Measurements from ENCODE around the gene PRDX2.
A peak's percentile ranks its signal among the peaks of the same experiment; 100 is the strongest.

PRDX2 gene

GRCh38 chr19:12778905-12779161 is 22.8 kb downstream of the PRDX2 start:
- no peak for DNase-seq

GRCh38 chr19:12778017-12778904 is 23.3 kb downstream of the PRDX2 start:
- peak; percentile 43 for DNase-seq

GRCh38 chr19:12777217-12778016 is 24.2 kb downstream of the PRDX2 start:
- DNase-seq, result peak; percentile 83

- no peak for DNase-seq
These were observed 26.7 kb downstream of the PRDX2 start, which contains the start of gene HOOK2 for GRCh38 chr19:12774588-12775555. Gene HOOK2 (minus strand): TSS chr19:12775552. CDS start chr19:12775449, 103 bp downstream.

GRCh38 chr19:12773571-12773970 is 28.0 kb downstream of the PRDX2 start:
- no peak for DNase-seq

- no peak for DNase-seq
These were observed 29.3 kb downstream of the PRDX2 start for GRCh38 chr19:12772323-12772722.

- no peak for DNase-seq
These were observed 30.7 kb downstream of the PRDX2 start for GRCh38 chr19:12770922-12771321.

GRCh38 chr19:12769689-12770088 is 31.9 kb downstream of the PRDX2 start:
- DNase-seq, result peak; percentile 68

GRCh38 chr19:12767666-12768065 is 33.9 kb downstream of the PRDX2 start:
- DNase-seq, result no peak

GRCh38 chr19:12767150-12767549 is 34.5 kb downstream of the PRDX2 start:
- DNase-seq, result no peak

- DNase-seq, result no peak
These were observed 35.5 kb downstream of the PRDX2 start for GRCh38 chr19:12766051-12766521.

GRCh38 chr19:12764698-12765097 is 36.9 kb downstream of the PRDX2 start:
- DNase-seq, result no peak

- DNase-seq, result no peak
These were observed 38.5 kb downstream of the PRDX2 start for GRCh38 chr19:12763100-12763499.

GRCh38 chr19:12759686-12760085 is 41.9 kb downstream of the PRDX2 start:
- no peak for DNase-seq

- DNase-seq, result peak; percentile 65
These were observed 43.9 kb downstream of the PRDX2 start for GRCh38 chr19:12757544-12758274.

GRCh38 chr19:12756150-12756883 is 45.3 kb downstream of the PRDX2 start:
- DNase-seq, result no peak

GRCh38 chr19:12754465-12755196 is 47.0 kb downstream of the PRDX2 start:
- no peak for DNase-seq

GRCh38 chr19:12752056-12752781 is 49.4 kb downstream of the PRDX2 start:
- DNase-seq, result no peak

GRCh38 chr19:12751635-12752034 is 50.0 kb downstream of the PRDX2 start, which contains the start of gene BEST2:
Gene BEST2 (plus strand): TSS chr19:12751791. CDS start chr19:12752593, 802 bp downstream.
- DNase-seq, result no peak

GRCh38 chr19:12750851-12751250 is 50.7 kb downstream of the PRDX2 start:
- no peak for DNase-seq

Measured in stimulated activated CD4-positive, alpha-beta T cell treated with anti-CD3 and anti-CD28 coated beads, Interleukin-4, amount 100 ng/mL, for 24 hours (primary cell).